ENCODE results near the gene CTNNA2. TPM values are rescaled to one million over a fixed set of nuclear protein-coding genes. Genes with fewer than 3 reads are reported as not detected.

CTNNA2 gene
- total and polyA plus RNA-seq, 2 of the 8 experiments (the other 6 are each of a cell fraction or from before 2014, with no cell fraction given), result 3.9 to 9.0 TPM

DNA sequence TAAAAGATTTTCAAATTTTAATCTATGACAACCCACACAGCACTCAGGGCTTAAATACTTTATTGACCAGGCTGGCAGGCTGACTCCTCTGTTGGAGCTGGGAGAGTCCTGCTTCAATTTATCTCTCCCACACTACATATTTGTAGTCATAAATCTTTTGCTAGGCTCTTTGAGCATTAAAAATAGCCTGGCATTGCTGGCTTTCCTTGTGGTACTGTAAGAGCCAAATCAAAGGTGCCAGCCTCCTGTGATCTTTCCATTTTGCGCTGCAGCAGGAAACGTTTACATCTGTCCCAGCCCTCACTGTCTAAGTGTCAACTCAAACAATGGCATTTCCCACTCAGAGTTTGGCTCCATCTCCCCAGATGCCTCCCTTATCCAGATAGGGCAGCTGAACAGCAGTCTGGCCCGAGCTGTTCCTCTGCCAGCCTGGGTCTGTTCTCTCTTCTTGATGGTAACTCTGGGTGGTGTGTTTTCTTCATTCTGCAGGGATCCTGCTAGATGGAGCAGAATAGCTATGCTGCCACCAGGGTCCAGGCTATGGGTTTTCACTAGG is 729.6 kb downstream of the CTNNA2 start (continued):
- TF ChIP-seq RAD21 (IDR thresholded peaks at IDR 0.05 in 1 of 2, conservative IDR thresholded peaks at IDR 0.05 in 1 of 2; ENCODE audit: low read depth in 2 of 2, low read length in 2 of 2) (no peak), SP2 (IDR thresholded peaks at IDR 0.05; ENCODE audit: low read length) (no peak), HDAC6 (IDR thresholded peaks at IDR 0.05; ENCODE audit: low read depth, low read length) (no peak)
- TF ChIP-seq, protein P1, sequence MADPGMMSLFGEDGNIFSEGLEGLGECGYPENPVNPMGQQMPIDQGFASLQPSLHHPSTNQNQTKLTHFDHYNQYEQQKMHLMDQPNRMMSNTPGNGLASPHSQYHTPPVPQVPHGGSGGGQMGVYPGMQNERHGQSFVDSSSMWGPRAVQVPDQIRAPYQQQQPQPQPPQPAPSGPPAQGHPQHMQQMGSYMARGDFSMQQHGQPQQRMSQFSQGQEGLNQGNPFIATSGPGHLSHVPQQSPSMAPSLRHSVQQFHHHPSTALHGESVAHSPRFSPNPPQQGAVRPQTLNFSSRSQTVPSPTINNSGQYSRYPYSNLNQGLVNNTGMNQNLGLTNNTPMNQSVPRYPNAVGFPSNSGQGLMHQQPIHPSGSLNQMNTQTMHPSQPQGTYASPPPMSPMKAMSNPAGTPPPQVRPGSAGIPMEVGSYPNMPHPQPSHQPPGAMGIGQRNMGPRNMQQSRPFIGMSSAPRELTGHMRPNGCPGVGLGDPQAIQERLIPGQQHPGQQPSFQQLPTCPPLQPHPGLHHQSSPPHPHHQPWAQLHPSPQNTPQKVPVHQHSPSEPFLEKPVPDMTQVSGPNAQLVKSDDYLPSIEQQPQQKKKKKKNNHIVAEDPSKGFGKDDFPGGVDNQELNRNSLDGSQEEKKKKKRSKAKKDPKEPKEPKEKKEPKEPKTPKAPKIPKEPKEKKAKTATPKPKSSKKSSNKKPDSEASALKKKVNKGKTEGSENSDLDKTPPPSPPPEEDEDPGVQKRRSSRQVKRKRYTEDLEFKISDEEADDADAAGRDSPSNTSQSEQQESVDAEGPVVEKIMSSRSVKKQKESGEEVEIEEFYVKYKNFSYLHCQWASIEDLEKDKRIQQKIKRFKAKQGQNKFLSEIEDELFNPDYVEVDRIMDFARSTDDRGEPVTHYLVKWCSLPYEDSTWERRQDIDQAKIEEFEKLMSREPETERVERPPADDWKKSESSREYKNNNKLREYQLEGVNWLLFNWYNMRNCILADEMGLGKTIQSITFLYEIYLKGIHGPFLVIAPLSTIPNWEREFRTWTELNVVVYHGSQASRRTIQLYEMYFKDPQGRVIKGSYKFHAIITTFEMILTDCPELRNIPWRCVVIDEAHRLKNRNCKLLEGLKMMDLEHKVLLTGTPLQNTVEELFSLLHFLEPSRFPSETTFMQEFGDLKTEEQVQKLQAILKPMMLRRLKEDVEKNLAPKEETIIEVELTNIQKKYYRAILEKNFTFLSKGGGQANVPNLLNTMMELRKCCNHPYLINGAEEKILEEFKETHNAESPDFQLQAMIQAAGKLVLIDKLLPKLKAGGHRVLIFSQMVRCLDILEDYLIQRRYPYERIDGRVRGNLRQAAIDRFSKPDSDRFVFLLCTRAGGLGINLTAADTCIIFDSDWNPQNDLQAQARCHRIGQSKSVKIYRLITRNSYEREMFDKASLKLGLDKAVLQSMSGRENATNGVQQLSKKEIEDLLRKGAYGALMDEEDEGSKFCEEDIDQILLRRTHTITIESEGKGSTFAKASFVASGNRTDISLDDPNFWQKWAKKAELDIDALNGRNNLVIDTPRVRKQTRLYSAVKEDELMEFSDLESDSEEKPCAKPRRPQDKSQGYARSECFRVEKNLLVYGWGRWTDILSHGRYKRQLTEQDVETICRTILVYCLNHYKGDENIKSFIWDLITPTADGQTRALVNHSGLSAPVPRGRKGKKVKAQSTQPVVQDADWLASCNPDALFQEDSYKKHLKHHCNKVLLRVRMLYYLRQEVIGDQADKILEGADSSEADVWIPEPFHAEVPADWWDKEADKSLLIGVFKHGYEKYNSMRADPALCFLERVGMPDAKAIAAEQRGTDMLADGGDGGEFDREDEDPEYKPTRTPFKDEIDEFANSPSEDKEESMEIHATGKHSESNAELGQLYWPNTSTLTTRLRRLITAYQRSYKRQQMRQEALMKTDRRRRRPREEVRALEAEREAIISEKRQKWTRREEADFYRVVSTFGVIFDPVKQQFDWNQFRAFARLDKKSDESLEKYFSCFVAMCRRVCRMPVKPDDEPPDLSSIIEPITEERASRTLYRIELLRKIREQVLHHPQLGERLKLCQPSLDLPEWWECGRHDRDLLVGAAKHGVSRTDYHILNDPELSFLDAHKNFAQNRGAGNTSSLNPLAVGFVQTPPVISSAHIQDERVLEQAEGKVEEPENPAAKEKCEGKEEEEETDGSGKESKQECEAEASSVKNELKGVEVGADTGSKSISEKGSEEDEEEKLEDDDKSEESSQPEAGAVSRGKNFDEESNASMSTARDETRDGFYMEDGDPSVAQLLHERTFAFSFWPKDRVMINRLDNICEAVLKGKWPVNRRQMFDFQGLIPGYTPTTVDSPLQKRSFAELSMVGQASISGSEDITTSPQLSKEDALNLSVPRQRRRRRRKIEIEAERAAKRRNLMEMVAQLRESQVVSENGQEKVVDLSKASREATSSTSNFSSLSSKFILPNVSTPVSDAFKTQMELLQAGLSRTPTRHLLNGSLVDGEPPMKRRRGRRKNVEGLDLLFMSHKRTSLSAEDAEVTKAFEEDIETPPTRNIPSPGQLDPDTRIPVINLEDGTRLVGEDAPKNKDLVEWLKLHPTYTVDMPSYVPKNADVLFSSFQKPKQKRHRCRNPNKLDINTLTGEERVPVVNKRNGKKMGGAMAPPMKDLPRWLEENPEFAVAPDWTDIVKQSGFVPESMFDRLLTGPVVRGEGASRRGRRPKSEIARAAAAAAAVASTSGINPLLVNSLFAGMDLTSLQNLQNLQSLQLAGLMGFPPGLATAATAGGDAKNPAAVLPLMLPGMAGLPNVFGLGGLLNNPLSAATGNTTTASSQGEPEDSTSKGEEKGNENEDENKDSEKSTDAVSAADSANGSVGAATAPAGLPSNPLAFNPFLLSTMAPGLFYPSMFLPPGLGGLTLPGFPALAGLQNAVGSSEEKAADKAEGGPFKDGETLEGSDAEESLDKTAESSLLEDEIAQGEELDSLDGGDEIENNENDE (IDR thresholded peaks at IDR 0.05; ENCODE audit: insufficient replicate concordance, low read length), result no peak
- TF ChIP-seq, protein P2, sequence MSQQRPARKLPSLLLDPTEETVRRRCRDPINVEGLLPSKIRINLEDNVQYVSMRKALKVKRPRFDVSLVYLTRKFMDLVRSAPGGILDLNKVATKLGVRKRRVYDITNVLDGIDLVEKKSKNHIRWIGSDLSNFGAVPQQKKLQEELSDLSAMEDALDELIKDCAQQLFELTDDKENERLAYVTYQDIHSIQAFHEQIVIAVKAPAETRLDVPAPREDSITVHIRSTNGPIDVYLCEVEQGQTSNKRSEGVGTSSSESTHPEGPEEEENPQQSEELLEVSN (IDR thresholded peaks at IDR 0.05), result no peak

All from H1 (cell line).